Sciatic nerve (tissue), 2 donors: ENCODE measurements around the gene PTBP3. TPM values are rescaled to one million over a fixed set of nuclear protein-coding genes. Genes with fewer than 3 reads are reported as not detected.
"Not testable (repeated sequence)": the region's sequence is repeated elsewhere in the genome, so short reads cannot be mapped to it uniquely, and the experiment has no call there.

Experiments used
- ATAC-seq: fragments of 200-7000 bp; cut with Tn5 transposase; one replicate; pipeline ENCODE4 v1.9.1; 2020; ENCODE audit warnings: mild to moderate bottlenecking, moderate library complexity
- DNase-seq: peaks from one replicate; pipeline ENCODE4 v3.0.0-alpha.2; 2020; ENCODE audit warnings: low spot score
- intact Hi-C: fragments of 100-400 bp; cut with DNase I; formaldehyde crosslinking; loops from one replicate; pipeline ENCODE4 v1.14.2; 2022
- total RNA-seq: library from RNA; stranded (reverse); fragmentation: NEBNext Ultra II Directional; extraction: Animal tissue kit (Norgen Biotek cat#: 25700); gene quantifications from one replicate; pipeline ENCODE4 v1.2.1, GENCODE V29; 2021
- donor health status: DM: no; HTN: no; CAD: no.
- donor health status: DM: no; HTN: no; CAD: no.

PTBP3 gene
- total RNA-seq, 1 donor from 2014 or later = 61.7 TPM

GRCh38 chr9:112283582-112284253, 49.7 kb downstream of the PTBP3 start:
- intact Hi-C loops = no loop called here
- no peak for DNase-seq
- ATAC-seq = no peak

GRCh38 chr9:112282841-112283240, 50.6 kb downstream of the PTBP3 start:
- DNase-seq, intact Hi-C loops, ATAC-seq: not testable (repeated sequence)

GRCh38 chr9:112280904-112281303, 52.5 kb downstream of the PTBP3 start:
- intact Hi-C loops = no loop called here
- ATAC-seq (no peak), DNase-seq (no peak)

GRCh38 chr9:112279501-112279900, 53.9 kb downstream of the PTBP3 start:
- intact Hi-C loops = no loop called here

GRCh38 chr9:112278152-112278551, 55.3 kb downstream of the PTBP3 start:
- DNase-seq = no peak
- intact Hi-C loops = no loop called here
- no peak for ATAC-seq

More at GRCh38 chr9:112279501-112279900, 53.9 kb downstream of the PTBP3 start:
- DNase-seq (no peak), ATAC-seq (no peak)

- no peak for ATAC-seq
- DNase-seq = no peak
- intact Hi-C loops = no loop called here
These were observed 58.8 kb downstream of the PTBP3 start for GRCh38 chr9:112274600-112274999.

GRCh38 chr9:112273876-112274275, 59.5 kb downstream of the PTBP3 start:
- intact Hi-C loops = no loop called here
- DNase-seq (no peak), ATAC-seq (no peak)

GRCh38 chr9:112271466-112272098, 61.8 kb downstream of the PTBP3 start:
- no peak for DNase-seq
- intact Hi-C loops = no loop called here
- no peak for ATAC-seq

- intact Hi-C loops = no loop called here
- ATAC-seq = no peak
These were observed 65.0 kb downstream of the PTBP3 start for GRCh38 chr9:112268413-112268812.

GRCh38 chr9:112267086-112267485, 66.3 kb downstream of the PTBP3 start:
- ATAC-seq, intact Hi-C loops, DNase-seq: not testable (repeated sequence)

More at GRCh38 chr9:112268413-112268812, 65.0 kb downstream of the PTBP3 start:
- no peak for DNase-seq

- intact Hi-C loops = no loop called here
- ATAC-seq = no peak
- no peak for DNase-seq
These were observed 68.0 kb downstream of the PTBP3 start for GRCh38 chr9:112265391-112265790.

GRCh38 chr9:112262577-112262976, 70.8 kb downstream of the PTBP3 start:
- DNase-seq (no peak), ATAC-seq (no peak)
- intact Hi-C loops = no loop called here

- DNase-seq (no peak), ATAC-seq (no peak)
- intact Hi-C loops = no loop called here
These were observed 72.3 kb downstream of the PTBP3 start for GRCh38 chr9:112261133-112261532.

GRCh38 chr9:112258106-112258505, 75.3 kb downstream of the PTBP3 start:
- intact Hi-C loops = no loop called here
- ATAC-seq = no peak
- no peak for DNase-seq

GRCh38 chr9:112252194-112252593, 81.2 kb downstream of the PTBP3 start:
- no peak for ATAC-seq
- DNase-seq = no peak
- intact Hi-C loops = no loop called here

- DNase-seq (no peak), ATAC-seq (no peak)
- intact Hi-C loops = no loop called here
These were observed 84.1 kb downstream of the PTBP3 start for GRCh38 chr9:112249277-112249676.

GRCh38 chr9:112248722-112249121, 84.7 kb downstream of the PTBP3 start:
- intact Hi-C loops = no loop called here
- DNase-seq (no peak), ATAC-seq (no peak)

GRCh38 chr9:112247090-112247489, 86.3 kb downstream of the PTBP3 start:
- no peak for ATAC-seq
- DNase-seq = no peak
- intact Hi-C loops = no loop called here

GRCh38 chr9:112245126-112245525, 88.3 kb downstream of the PTBP3 start:
- intact Hi-C loops = no loop called here
- ATAC-seq (no peak), DNase-seq (no peak)

GRCh38 chr9:112242147-112242804, 91.1 kb downstream of the PTBP3 start:
- DNase-seq = no peak
- intact Hi-C loops = no loop called here
- no peak for ATAC-seq
